A549 (cell line): ENCODE data around the gene ST6GALNAC4. TPM values are rescaled to one million over a fixed set of nuclear protein-coding genes. Genes with fewer than 3 reads are reported as not detected.

Source experiments
- ATAC-seq, 2 experiments: fragments of 200-7000 bp in 1 of 2; fragments of >200 bp in 1 of 2; cut with Nextera tagmentation in 1 of 2; cut with Tn5 transposase in 1 of 2; 3 replicates each; pipeline versions ENCODE4 v1.8.0 to v1.9.1; 2018 to 2020; ENCODE audit warnings: mild to moderate bottlenecking in 1 of 2, moderate library complexity in 1 of 2
- CTCF ChIA-PET: fragments of 300-600 bp; sonication (Branson Sonifier 250); formaldehyde crosslinking; extraction: SDS; loops from one replicate; lab custom pipeline; 2021; ENCODE audit warnings: antibody characterized with exemption, inconsistent platforms; lab: Yijun Ruan, JAX
- POLR2A ChIA-PET: fragments of 350-600 bp; formaldehyde crosslinking; extraction: SDS; loops from one replicate; lab custom pipeline; 2021; ENCODE audit warnings: antibody characterized with exemption, inconsistent platforms; lab: Yijun Ruan, JAX
- DNase-seq, 2 experiments: peaks; one replicate each; pipeline versions ENCODE4 v3.0.0 to v3.0.0-alpha.2; 2011 to 2016; ENCODE audit warnings: low read depth in 1 of 2, low spot score in 1 of 2
- FAIRE-seq: peaks from 2 replicates; lab custom pipeline; 2011; peaks lifted over from hg19 to GRCh38; lab: Jason Lieb, UNC
- H3K27ac ChIP-seq, 2 experiments: fragments of >200 bp; sonication (Bioruptor Twin); formaldehyde crosslinking; 3 replicates each; pipeline ENCODE4 v1.5.1; 2016 to 2017
- H3K4me1 ChIP-seq: fragments of >200 bp; sonication (Bioruptor Twin); formaldehyde crosslinking; 3 replicates; pipeline ENCODE4 v1.6.1; 2016
- H3K4me2 ChIP-seq: fragments of >200 bp; sonication (Bioruptor Twin); formaldehyde crosslinking; 3 replicates; pipeline ENCODE4 v1.6.1; 2016
- H3K4me3 ChIP-seq: fragments of >200 bp; sonication (Bioruptor Twin); formaldehyde crosslinking; 3 replicates; pipeline ENCODE4 v1.5.1; 2016
- H3K9me3 ChIP-seq: fragments of >200 bp; sonication (Bioruptor Twin); formaldehyde crosslinking; 3 replicates; pipeline ENCODE4 v1.6.1; 2016
- BHLHE40 ChIP-seq: IDR thresholded peaks from 2 replicates; pipeline ENCODE4 v1.6.1; 2012; ENCODE audit warnings: low read depth, low read length, inconsistent platforms
- CEBPB ChIP-seq, 2 experiments: fragments of >200 bp in 1 of 2; sonication (Bioruptor Twin) in 1 of 2; formaldehyde crosslinking in 1 of 2; IDR thresholded peaks; 2 replicates each; pipeline ENCODE4 v1.6.1; 2012 to 2016
- CHD4 ChIP-seq: fragments of 200-600 bp; sonication (generic); IDR thresholded peaks from 2 replicates; pipeline ENCODE4 v1.6.1; 2016; ENCODE audit warnings: antibody characterized with exemption, mild to moderate bottlenecking, borderline replicate concordance
- CTCF ChIP-seq: fragments of >200 bp; sonication (Bioruptor Twin); formaldehyde crosslinking; IDR thresholded peaks from 3 replicates; pipeline ENCODE4 v1.5.1; 2016
- E2F6 ChIP-seq: IDR thresholded peaks from 2 replicates; pipeline ENCODE4 v1.6.1; 2012; ENCODE audit warnings: low read depth, borderline replicate concordance
- EHF ChIP-seq: fragments of 250-450 bp; sonication (Bioruptor Pico); IDR thresholded peaks from 2 replicates; pipeline ENCODE4 v1.5.0; 2020; ENCODE audit warnings: mild to moderate bottlenecking
- GATA3 ChIP-seq: IDR thresholded peaks from 2 replicates; pipeline ENCODE4 v1.6.1; 2012; ENCODE audit warnings: borderline replicate concordance
- HES2 ChIP-seq: fragments of >200 bp; sonication (Bioruptor Twin); formaldehyde crosslinking; IDR thresholded peaks from 2 replicates; pipeline ENCODE4 v1.6.1; 2016
- HEYL ChIP-seq: fragments of 250-450 bp; sonication (Bioruptor Pico); IDR thresholded peaks from 2 replicates; pipeline ENCODE4 v1.8.0; 2021; ENCODE audit warnings: mild to moderate bottlenecking, moderate library complexity
- KDM5A ChIP-seq: fragments of 200-600 bp; sonication (generic); IDR thresholded peaks from 2 replicates; pipeline ENCODE4 v1.6.1; 2016; ENCODE audit warnings: antibody characterized with exemption, mild to moderate bottlenecking
- MAX ChIP-seq: IDR thresholded peaks from 2 replicates; pipeline ENCODE4 v1.6.1; 2012
- NPAS2 ChIP-seq: fragments of 250-450 bp; sonication (Bioruptor Pico); IDR thresholded peaks from 2 replicates; pipeline ENCODE4 v1.8.0; 2022; ENCODE audit warnings: mild to moderate bottlenecking, moderate library complexity, borderline replicate concordance
- PHF8 ChIP-seq: fragments of 200-600 bp; sonication (generic); IDR thresholded peaks from 2 replicates; pipeline ENCODE4 v1.6.1; 2016; ENCODE audit warnings: low read depth, mild to moderate bottlenecking, antibody characterized with exemption, moderate library complexity, borderline replicate concordance
- RAD21 ChIP-seq, 2 experiments: fragments of >200 bp in 1 of 2; sonication (Bioruptor Twin) in 1 of 2; formaldehyde crosslinking in 1 of 2; IDR thresholded peaks in 1 of 2; conservative IDR thresholded peaks in 1 of 2; 2 replicates in 1 of 2; 3 replicates in 1 of 2; pipeline ENCODE4 v1.6.1; 2012 to 2018; ENCODE audit warnings: inconsistent platforms in 1 of 2
- REST ChIP-seq: fragments of 200-600 bp; sonication (generic); IDR thresholded peaks from 2 replicates; pipeline ENCODE4 v1.6.1; 2016; ENCODE audit warnings: antibody characterized with exemption, mild to moderate bottlenecking, moderate library complexity
- RFX5 ChIP-seq: fragments of 450-650 bp; IDR thresholded peaks from 2 replicates; pipeline ENCODE4 v1.7.1; 2014; ENCODE audit warnings: antibody characterized with exemption, mild to moderate bottlenecking, moderate library complexity
- SREBF2 ChIP-seq: fragments of 450-650 bp; IDR thresholded peaks from 2 replicates; pipeline ENCODE4 v1.6.1; 2014; ENCODE audit warnings: mild to moderate bottlenecking, moderate library complexity
- ZNF302 ChIP-seq: fragments of 250-450 bp; sonication (Bioruptor Pico); IDR thresholded peaks from 2 replicates; pipeline ENCODE4 v1.9.0; 2021; ENCODE audit warnings: inconsistent platforms, mild to moderate bottlenecking, moderate library complexity
- ZSCAN20 ChIP-seq: fragments of 250-450 bp; sonication (Bioruptor Pico); IDR thresholded peaks from 2 replicates; pipeline ENCODE4 v1.8.0; 2022; ENCODE audit warnings: mild to moderate bottlenecking, moderate library complexity
- WGBS: methylation state at CpG from one replicate; pipeline ENCODE4 v1.1.6; 2017; ENCODE audit errors: missing lambda C conversion rate; 5-methylcytosine and 5-hydroxymethylcytosine counted together
- polyA plus RNA-seq, 4 experiments: library from polyadenylated mRNA; depleted of rRNA in 3 of 4; stranded (reverse); fragments of >200 nt; fragmentation: RNase III in 1 of 4; extraction: RNeasy Plus Mini Kit Qiagen cat#74134 plus additional on column Dnase treatment in 1 of 4; gene quantifications; 2 replicates in 3 of 4; 3 replicates in 1 of 4; pipeline ENCODE4 v1.2.3, GENCODE V29; 2011 to 2017
- TF ChIP-seq, protein P1 (sequence below): fragments of 250-450 bp; sonication (Bioruptor Pico); IDR thresholded peaks from 2 replicates; pipeline ENCODE4 v1.5.0; 2021; ENCODE audit warnings: mild to moderate bottlenecking, moderate library complexity, borderline replicate concordance

ST6GALNAC4 gene
- polyA plus RNA-seq, 2 of the 4 experiments (the other 2 are of a cell fraction) = 11.0 to 24.8 TPM

GRCh38 chr9:127892831-127893230 lies 24.0 kb downstream of the ST6GALNAC4 start:
- ATAC-seq (no peak), DNase-seq (no peak), FAIRE-seq (no peak)
- peak; percentile 70; the same call in 1 of the 2 replicates for TF ChIP-seq KDM5A
- no peak for TF ChIP-seq RFX5
- ChIA-PET POLR2A (no interaction called here), CTCF (interaction anchor here (0.6 to 2.1 kb wide), 6 partner anchors 17 to 158 kb away, joined by 3 to 14 read pairs (median 3); partner anchors contain the start of gene TOR2A)
- Histone ChIP-seq H3K4me2 (no peak overlapping the region), H3K4me3 (no peak overlapping the region), H3K9me3 (peaks cover 23% of the 10 kb centered on the region), H3K27ac (no peak overlapping the region), H3K4me1 (0 out of 3 replicates have a peak, but pooled peaks cover 2% of the 10 kb centered on the region)
- WGBS = 98% methylated on average over 6 of the region's 6 CpGs

GRCh38 chr9:127890053-127890452 lies 26.8 kb downstream of the ST6GALNAC4 start:
- no peak for TF ChIP-seq HES2
- TF ChIP-seq HEYL (CRISPR knock-in tag) = no peak
- no peak for TF ChIP-seq PHF8
- no peak for TF ChIP-seq ZSCAN20
- TF ChIP-seq, protein P1, sequence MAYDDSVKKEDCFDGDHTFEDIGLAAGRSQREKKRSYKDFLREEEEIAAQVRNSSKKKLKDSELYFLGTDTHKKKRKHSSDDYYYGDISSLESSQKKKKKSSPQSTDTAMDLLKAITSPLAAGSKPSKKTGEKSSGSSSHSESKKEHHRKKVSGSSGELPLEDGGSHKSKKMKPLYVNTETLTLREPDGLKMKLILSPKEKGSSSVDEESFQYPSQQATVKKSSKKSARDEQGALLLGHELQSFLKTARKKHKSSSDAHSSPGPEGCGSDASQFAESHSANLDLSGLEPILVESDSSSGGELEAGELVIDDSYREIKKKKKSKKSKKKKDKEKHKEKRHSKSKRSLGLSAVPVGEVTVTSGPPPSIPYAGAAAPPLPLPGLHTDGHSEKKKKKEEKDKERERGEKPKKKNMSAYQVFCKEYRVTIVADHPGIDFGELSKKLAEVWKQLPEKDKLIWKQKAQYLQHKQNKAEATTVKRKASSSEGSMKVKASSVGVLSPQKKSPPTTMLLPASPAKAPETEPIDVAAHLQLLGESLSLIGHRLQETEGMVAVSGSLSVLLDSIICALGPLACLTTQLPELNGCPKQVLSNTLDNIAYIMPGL = no peak
- no peak for TF ChIP-seq CTCF
- no peak for TF ChIP-seq REST
- TF ChIP-seq NPAS2 (CRISPR knock-in tag) = no peak
- no peak for TF ChIP-seq BHLHE40
- no peak for TF ChIP-seq RAD21 (conservative IDR thresholded peaks at IDR 0.05 in 1 of 2, IDR thresholded peaks at IDR 0.05 in 1 of 2)
- TF ChIP-seq CEBPB (IDR thresholded peaks at IDR 0.05) = no peak
- TF ChIP-seq CHD4 = no peak
- no peak for TF ChIP-seq EHF
- TF ChIP-seq ZNF302 (CRISPR knock-in tag) = no peak
- no peak for TF ChIP-seq MAX
- no peak for TF ChIP-seq SREBF2
- no peak for TF ChIP-seq GATA3
- TF ChIP-seq E2F6 = no peak
- DNase-seq = no peak
- POLR2A ChIA-PET = no interaction called here
- H3K27ac ChIP-seq = no peak overlapping the region
- 0 out of 6 replicates have a peak, but pooled peaks of 1 of the 2 experiments have one; percentile 4 for ATAC-seq
- CTCF ChIA-PET = interaction anchor here (1.0 to 6.5 kb wide), 5 partner anchors 8 to 126 kb away, joined by 3 to 50 read pairs (median 3); no protein-coding TSS in a partner anchor
- no peaks in the 10 kb centered on the region for H3K4me1 ChIP-seq
- H3K4me3 ChIP-seq = no peak overlapping the region
- H3K9me3 ChIP-seq = peaks cover 21% of the 10 kb centered on the region
- 94% methylated on average over 3 of the region's 3 CpGs for WGBS
- no peak for FAIRE-seq
- H3K4me2 ChIP-seq = no peak overlapping the region
